Natural killer cell (primary cell): ENCODE measurements around the gene BASP1. TPM values are rescaled to one million over a fixed set of nuclear protein-coding genes. Genes with fewer than 3 reads are reported as not detected.
A peak's percentile ranks its signal among the peaks of the same experiment; 100 is the strongest.

Experiments
- ATAC-seq, 3 donors: fragments of 150-1000 bp in 2 of 3; fragments of 200-7000 bp in 1 of 3; cut with Tn5 transposase; 1 replicate in 1 of 3; 2 replicates in 2 of 3; pipeline ENCODE4 v1.10.0; 2021; ENCODE audit warnings: mild to moderate bottlenecking in 2 of 3, moderate library complexity in 2 of 3
- DNase-seq, 2 donors: peaks; one replicate each; pipeline versions ENCODE4 v3.0.0 to v3.0.0-alpha.2; 2013 to 2021; ENCODE audit warnings: mixed read lengths in 1 of 2
- H3K27ac ChIP-seq: one replicate; pipeline ENCODE4 v1.5.1; 2013; ENCODE audit warnings: mild to moderate bottlenecking, low read length
- H3K27me3 ChIP-seq: one replicate; pipeline ENCODE4 v1.6.1; 2013; ENCODE audit warnings: low read length; ENCODE audit not compliant: control insufficient read depth, insufficient read depth
- H3K36me3 ChIP-seq: one replicate; pipeline ENCODE4 v1.6.1; 2013; ENCODE audit warnings: low read length; ENCODE audit not compliant: control insufficient read depth, insufficient read depth
- H3K4me1 ChIP-seq: one replicate; pipeline ENCODE4 v1.6.1; 2013; ENCODE audit warnings: low read length; ENCODE audit not compliant: control insufficient read depth, insufficient read depth
- H3K4me3 ChIP-seq: one replicate; pipeline ENCODE4 v1.5.1; 2013; ENCODE audit warnings: low read length
- H3K9me3 ChIP-seq: one replicate; pipeline ENCODE4 v1.6.1; 2013; ENCODE audit warnings: low read length; ENCODE audit not compliant: control insufficient read depth, insufficient read depth
- H3K27ac Mint-ChIP-seq, 2 donors: one replicate each; pipeline ENCODE4 v1.8.0; 2022; ENCODE audit warnings: mild to moderate bottlenecking in 2 of 2, mixed read lengths in 2 of 2, moderate library complexity in 1 of 2
- H3K27me3 Mint-ChIP-seq, 2 donors: one replicate each; pipeline ENCODE4 v1.8.0; 2022; ENCODE audit warnings: low read depth in 2 of 2, mixed read lengths in 2 of 2
- H3K36me3 Mint-ChIP-seq: one replicate; pipeline ENCODE4 v1.8.0; 2022; ENCODE audit warnings: mixed read lengths
- H3K4me1 Mint-ChIP-seq, 2 donors: one replicate each; pipeline ENCODE4 v1.8.0; 2022; ENCODE audit warnings: mixed read lengths in 2 of 2
- H3K4me3 Mint-ChIP-seq: one replicate; pipeline ENCODE4 v1.8.0; 2022; ENCODE audit warnings: mild to moderate bottlenecking, moderate library complexity, mixed read lengths
- H3K9me3 Mint-ChIP-seq, 2 donors: one replicate each; pipeline ENCODE4 v1.8.0; 2022; ENCODE audit warnings: mixed read lengths in 2 of 2
- WGBS: methylation state at CpG from one replicate; pipeline ENCODE4 v1.1.7; 2013; ENCODE audit warnings: missing lambda C conversion rate; ENCODE audit not compliant: insufficient coverage; 5-methylcytosine and 5-hydroxymethylcytosine counted together
- intact Hi-C: fragments of 100-400 bp; cut with micrococcal nuclease; formaldehyde crosslinking; loops from one replicate; pipeline ENCODE4 v1.14.2; 2022
- total RNA-seq, 4 donors: library from RNA; stranded (reverse); fragments of 120-200 nt in 1 of 4; gene quantifications; one replicate each; pipeline versions ENCODE4 v1.2.3 to v1.2.4, GENCODE V29; 2013 to 2022
- TF ChIP-seq, protein P1 (sequence below): fragments of 200-600 bp; IDR thresholded peaks from one replicate; pipeline ENCODE4 v1.8.0; 2022; ENCODE audit warnings: antibody characterized with exemption

The BASP1 gene
- total RNA-seq, 3 donors from 2014 or later (not counting 1 experiment from before 2014, with no cell fraction given): 1.3 to 10.7 (median 2.5) TPM

DNA sequence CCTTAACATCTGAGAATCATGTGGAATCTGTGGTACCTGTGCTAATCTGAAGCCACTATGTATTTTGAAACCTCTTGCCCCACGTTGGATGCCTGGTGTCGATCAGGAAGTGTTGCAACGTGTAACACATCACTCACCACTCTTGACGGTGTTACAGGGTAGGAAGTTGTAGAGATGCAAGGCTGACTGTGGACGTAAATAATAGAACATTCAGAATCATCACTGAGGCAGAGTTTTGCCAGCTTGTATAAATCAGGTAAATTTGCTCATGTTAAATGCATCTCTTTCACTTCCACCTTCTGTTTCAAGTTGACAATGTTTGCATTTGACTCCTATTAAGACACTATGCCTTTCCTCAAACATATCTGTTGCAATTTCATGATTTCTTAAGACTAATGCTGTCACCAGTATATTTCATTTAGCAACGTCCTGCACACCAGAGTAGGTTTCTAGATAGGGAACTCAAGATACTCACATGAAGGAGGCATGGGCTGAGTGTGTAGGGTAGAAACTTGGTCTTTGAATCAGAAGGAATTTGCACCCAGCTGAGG is 38.1 kb downstream of the BASP1 start:
- peak in 2 of 3 donors; percentile 29 to 75 for ATAC-seq
- no peak overlapping the region for H3K4me3 ChIP-seq
- DNase-seq: no peak
- H3K36me3 ChIP-seq: no peaks in the 10 kb centered on the region
- TF ChIP-seq, protein P1, sequence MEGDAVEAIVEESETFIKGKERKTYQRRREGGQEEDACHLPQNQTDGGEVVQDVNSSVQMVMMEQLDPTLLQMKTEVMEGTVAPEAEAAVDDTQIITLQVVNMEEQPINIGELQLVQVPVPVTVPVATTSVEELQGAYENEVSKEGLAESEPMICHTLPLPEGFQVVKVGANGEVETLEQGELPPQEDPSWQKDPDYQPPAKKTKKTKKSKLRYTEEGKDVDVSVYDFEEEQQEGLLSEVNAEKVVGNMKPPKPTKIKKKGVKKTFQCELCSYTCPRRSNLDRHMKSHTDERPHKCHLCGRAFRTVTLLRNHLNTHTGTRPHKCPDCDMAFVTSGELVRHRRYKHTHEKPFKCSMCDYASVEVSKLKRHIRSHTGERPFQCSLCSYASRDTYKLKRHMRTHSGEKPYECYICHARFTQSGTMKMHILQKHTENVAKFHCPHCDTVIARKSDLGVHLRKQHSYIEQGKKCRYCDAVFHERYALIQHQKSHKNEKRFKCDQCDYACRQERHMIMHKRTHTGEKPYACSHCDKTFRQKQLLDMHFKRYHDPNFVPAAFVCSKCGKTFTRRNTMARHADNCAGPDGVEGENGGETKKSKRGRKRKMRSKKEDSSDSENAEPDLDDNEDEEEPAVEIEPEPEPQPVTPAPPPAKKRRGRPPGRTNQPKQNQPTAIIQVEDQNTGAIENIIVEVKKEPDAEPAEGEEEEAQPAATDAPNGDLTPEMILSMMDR: no peak
- H3K4me3 Mint-ChIP-seq: no peak overlapping the region
- WGBS: 26% methylated on average over 4 of the region's 6 CpGs
- H3K4me1 ChIP-seq: no peaks in the 10 kb centered on the region
- H3K27ac Mint-ChIP-seq: no peak overlapping the region
- H3K4me1 Mint-ChIP-seq: no peaks in the 10 kb centered on the region
- H3K9me3 ChIP-seq: no peaks in the 10 kb centered on the region
- intact Hi-C loops: no loop called here
- peak overlapping the region; percentile 16 for H3K27ac ChIP-seq
- peaks cover 5 to 15% of the 10 kb centered on the region in 2 donors for H3K9me3 Mint-ChIP-seq
- H3K36me3 Mint-ChIP-seq: no peaks in the 10 kb centered on the region
- H3K27me3 Mint-ChIP-seq: no peaks in the 10 kb centered on the region
- no peaks in the 10 kb centered on the region for H3K27me3 ChIP-seq

DNA sequence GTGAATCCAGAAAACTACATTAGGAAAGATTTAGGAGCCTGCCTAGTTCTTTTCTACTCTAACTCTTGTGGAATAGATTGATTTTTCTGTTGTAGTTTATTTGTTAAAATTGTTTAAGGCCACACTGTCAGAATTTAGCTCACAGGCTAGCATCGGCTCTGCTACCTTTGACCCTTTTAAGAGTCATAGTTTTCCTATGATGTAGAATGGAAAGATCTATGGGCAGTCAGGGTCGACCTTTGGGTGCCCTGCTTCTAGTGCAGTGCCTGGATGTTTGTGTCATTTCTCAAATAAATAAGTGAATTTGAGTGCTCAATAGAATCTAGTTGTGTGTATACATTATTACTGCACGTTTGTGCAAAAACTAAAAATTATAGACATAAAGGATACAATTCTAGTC is 38.7 kb downstream of the BASP1 start:
- H3K9me3 Mint-ChIP-seq: peaks cover 5 to 15% of the 10 kb centered on the region in 2 donors
- H3K4me1 Mint-ChIP-seq: no peaks in the 10 kb centered on the region
- TF ChIP-seq, protein P1: no peak

DNA sequence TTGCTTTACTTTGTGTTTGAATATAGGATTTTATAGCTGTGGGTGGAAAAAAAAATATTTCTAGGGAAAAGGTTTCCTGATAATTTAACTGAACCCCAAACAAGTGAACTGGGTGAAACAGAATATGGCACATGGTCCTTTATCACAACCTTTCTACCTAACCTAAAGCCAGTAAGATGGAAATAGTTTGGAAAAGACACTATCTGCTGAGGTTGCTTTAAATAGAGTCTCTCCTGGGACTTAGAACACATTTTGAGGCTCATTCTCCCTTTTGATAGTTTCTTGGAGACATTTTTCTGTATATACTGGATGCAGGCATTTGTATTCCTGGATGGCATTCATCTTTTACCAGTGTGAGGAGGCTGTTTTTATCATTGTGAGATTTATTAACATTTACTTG is 39.4 kb downstream of the BASP1 start:
- intact Hi-C loops: no loop called here

More for the DNA sequence above, 38.7 kb downstream of the BASP1 start:
- Histone ChIP-seq H3K27ac (no peak overlapping the region), H3K9me3 (no peaks in the 10 kb centered on the region), H3K4me3 (no peak overlapping the region), H3K27me3 (no peaks in the 10 kb centered on the region), H3K4me1 (no peaks in the 10 kb centered on the region), H3K36me3 (no peaks in the 10 kb centered on the region)
- DNase-seq (no peak), ATAC-seq (no peak)
- Mint-ChIP-seq H3K4me3 (no peak overlapping the region), H3K36me3 (no peaks in the 10 kb centered on the region), H3K27me3 (no peaks in the 10 kb centered on the region), H3K27ac (no peak overlapping the region)
- intact Hi-C loops: no loop called here
- 84% methylated on average over 2 of the region's 3 CpGs for WGBS

More for the DNA sequence above, 39.4 kb downstream of the BASP1 start:
- H3K27me3 ChIP-seq: no peaks in the 10 kb centered on the region
- no peak overlapping the region for H3K27ac ChIP-seq
- no peaks in the 10 kb centered on the region for H3K4me1 Mint-ChIP-seq
- TF ChIP-seq, protein P1: no peak
- no peak overlapping the region for H3K27ac Mint-ChIP-seq
- no peak overlapping the region for H3K4me3 ChIP-seq
- H3K9me3 Mint-ChIP-seq: peaks cover 9 to 12% of the 10 kb centered on the region in 2 donors
- H3K4me1 ChIP-seq: no peaks in the 10 kb centered on the region
- no peaks in the 10 kb centered on the region for H3K27me3 Mint-ChIP-seq
- no peak for ATAC-seq
- H3K4me3 Mint-ChIP-seq: no peak overlapping the region
- H3K36me3 Mint-ChIP-seq: no peaks in the 10 kb centered on the region
- DNase-seq: no peak
- no peaks in the 10 kb centered on the region for H3K36me3 ChIP-seq
- H3K9me3 ChIP-seq: no peaks in the 10 kb centered on the region
